Motor neuron (in vitro differentiated cells): ENCODE results near the gene TIE1. TPM values are rescaled to one million over a fixed set of nuclear protein-coding genes. Genes with fewer than 3 reads are reported as not detected.
A peak's percentile ranks its signal among the peaks of the same experiment; 100 is the strongest.

Experiments used
- ATAC-seq, 8 experiments: fragments of 200-7000 bp; cut with Tn5 transposase; replicated peaks in 6 of 8; 2 replicates each; pipeline ENCODE4 v1.8.0; 2021; ENCODE audit warnings: mild to moderate bottlenecking in 8 of 8, moderate library complexity in 8 of 8
- H3K27ac ChIP-seq, 2 donors: fragments of 250-450 bp; sonication (Bioruptor Pico); 2 replicates each; pipeline ENCODE4 v1.9.0; 2021; ENCODE audit warnings: antibody characterized with exemption in 2 of 2, mild to moderate bottlenecking in 2 of 2, moderate library complexity in 1 of 2
- H3K4me1 ChIP-seq, 2 donors: fragments of 250-450 bp; sonication (Bioruptor Pico); replicated peaks in 1 of 2; 2 replicates each; pipeline ENCODE4 v1.6.1; 2021; ENCODE audit warnings: antibody characterized with exemption in 2 of 2, mild to moderate bottlenecking in 2 of 2, moderate library complexity in 1 of 2
- H3K4me3 ChIP-seq, 5 donors: fragments of 250-450 bp; sonication (Bioruptor Pico); 2 replicates each; pipeline ENCODE4 v1.9.0; 2021; ENCODE audit warnings: antibody characterized with exemption in 5 of 5, mild to moderate bottlenecking in 5 of 5, moderate library complexity in 4 of 5
- WGBS, 10 experiments: fragments of 450-650 bp; shearing (Covaris generic); methylation state at CpG; one replicate each; pipeline ENCODE4 v1.0.0; 2022; 5-methylcytosine and 5-hydroxymethylcytosine counted together
- in situ Hi-C, 9 experiments: fragments of 400-800 bp; cut with MboI; loops; one replicate each; pipeline ENCODE4 v1.15.0; 2021; ENCODE audit warnings: low sequenced_read_pairs in 9 of 9, low pct_unique_long_range_greater_than_20kb in 2 of 9; ENCODE audit not compliant: unreplicated experiment in 9 of 9
- total RNA-seq, 8 experiments: library from RNA; unstranded; fragments of 300-600 nt; gene quantifications; 2 replicates each; pipeline versions ENCODE4 v1.2.3 to v1.2.4, GENCODE V29; 2022

The TIE1 gene
- total RNA-seq, 8 experiments from 2014 or later = 0.31 to 14.2 (median 0.88) TPM

DNA sequence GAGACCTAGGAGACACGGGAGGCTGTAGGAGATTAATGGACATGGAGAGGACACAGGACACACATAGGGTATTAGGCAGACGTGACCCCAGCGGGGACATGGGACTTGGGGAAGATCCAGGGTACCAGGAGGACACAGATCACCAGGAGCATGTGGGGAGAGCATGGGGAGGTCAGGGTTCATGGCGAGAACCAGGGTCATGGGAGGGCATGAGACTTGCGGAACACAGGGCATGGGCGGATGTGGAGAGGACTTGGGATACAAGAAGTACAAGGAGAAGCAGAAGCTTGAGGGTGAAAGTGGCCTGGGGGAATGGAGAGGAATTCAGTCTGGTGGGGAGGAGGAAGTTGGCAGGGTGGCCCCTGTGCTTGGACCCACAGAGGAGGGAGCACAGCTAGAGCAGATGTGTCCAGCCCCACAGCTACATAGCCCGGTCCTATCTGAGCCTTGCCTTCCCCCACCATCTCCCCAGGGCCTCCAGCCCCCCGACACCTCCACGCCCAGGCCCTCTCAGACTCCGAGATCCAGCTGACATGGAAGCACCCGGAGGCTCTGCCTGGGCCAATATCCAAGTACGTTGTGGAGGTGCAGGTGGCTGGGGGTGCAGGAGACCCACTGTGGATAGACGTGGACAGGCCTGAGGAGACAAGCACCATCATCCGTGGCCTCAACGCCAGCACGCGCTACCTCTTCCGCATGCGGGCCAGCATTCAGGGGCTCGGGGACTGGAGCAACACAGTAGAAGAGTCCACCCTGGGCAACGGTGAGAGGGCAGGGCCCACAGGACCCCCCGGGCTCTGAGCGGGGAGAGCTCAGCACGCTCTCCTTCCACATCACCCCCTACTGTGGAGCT is 12.1 kb downstream of the TIE1 start:
- no peak for ATAC-seq
- no peak overlapping the region for H3K27ac ChIP-seq
- in situ Hi-C loops = no loop called here
- no peaks in the 10 kb centered on the region for H3K4me1 ChIP-seq
- no peak overlapping the region for H3K4me3 ChIP-seq
- WGBS, 10 experiments = 57 to 98% (median 89%) methylated on average over 1 to 9 of the region's 24 CpGs; no CpG with 5 or more reads in 3 of the 10 experiments

DNA sequence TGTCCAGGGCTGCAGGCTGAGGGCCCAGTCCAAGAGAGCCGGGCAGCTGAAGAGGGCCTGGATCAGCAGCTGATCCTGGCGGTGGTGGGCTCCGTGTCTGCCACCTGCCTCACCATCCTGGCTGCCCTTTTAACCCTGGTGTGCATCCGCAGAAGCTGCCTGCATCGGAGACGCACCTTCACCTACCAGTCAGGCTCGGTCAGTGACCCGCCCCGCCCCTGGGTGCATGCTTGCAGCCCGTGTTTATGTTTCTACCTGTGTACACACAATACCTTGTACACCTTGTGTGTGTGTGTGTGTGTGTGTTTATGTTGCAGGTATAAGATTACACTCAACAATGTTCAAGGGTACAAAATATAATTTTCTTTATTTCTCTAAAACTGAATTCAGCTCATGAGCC is 13.0 kb downstream of the TIE1 start:
- WGBS, 10 experiments = 20 to 100% (median 90%) methylated on average over 1 to 10 of the region's 10 CpGs; no CpG with 5 or more reads in 4 of the 10 experiments
- no peak overlapping the region for H3K4me3 ChIP-seq
- H3K27ac ChIP-seq = no peak overlapping the region
- no peaks in the 10 kb centered on the region for H3K4me1 ChIP-seq
- in situ Hi-C loops = no loop called here
- ATAC-seq = no peak

DNA sequence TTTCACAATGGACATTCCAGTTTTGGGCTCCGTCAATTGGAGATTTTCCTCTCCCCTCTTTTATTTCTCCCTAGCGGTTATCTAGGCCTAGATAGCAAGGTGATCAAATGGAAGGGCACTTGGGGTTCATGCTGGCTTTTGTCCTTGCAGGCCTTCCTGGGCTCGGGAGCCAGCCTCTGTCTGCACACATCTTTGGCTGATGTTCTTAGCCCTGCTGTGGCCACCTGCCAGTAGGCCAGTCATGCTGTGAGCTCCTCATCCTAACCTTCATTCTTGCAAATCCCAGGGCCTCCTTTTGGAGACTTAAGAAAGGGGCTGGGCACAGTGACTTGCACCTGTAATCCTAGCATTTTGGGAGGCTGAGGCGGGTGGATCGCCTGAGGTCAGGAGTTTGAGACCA is 13.5 kb downstream of the TIE1 start:
- in situ Hi-C loops = no loop called here
- no peaks in the 10 kb centered on the region for H3K4me1 ChIP-seq
- no peak overlapping the region for H3K27ac ChIP-seq
- H3K4me3 ChIP-seq = no peak overlapping the region
- 38 to 100% (median 100%) methylated on average over 1 to 5 of the region's 5 CpGs; no CpG with 5 or more reads in 1 of the 10 experiments for WGBS, 10 experiments
- ATAC-seq = no peak

DNA sequence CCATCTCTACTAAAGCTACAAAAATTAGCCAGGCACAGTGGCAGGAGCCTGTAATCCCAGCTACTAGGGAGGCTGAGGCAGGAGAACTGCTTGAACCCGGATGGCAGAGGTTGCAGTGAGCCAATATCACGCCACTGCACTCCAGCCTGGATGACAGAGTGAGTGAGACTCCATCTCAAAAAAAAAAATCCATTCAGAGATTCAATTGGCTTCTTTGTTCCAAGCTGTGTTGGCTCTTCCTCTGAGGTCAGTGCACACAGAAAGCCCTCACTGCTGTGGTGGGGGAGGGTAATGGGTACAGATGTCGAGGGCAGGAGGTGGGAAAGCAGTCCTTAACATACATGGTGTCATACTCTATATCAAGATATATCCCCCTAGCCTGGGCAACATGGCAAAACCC is 14.7 kb downstream of the TIE1 start:
- 64 to 100% (median 83%) methylated on average over 1 to 3 of the region's 3 CpGs; no CpG with 5 or more reads in 5 of the 10 experiments for WGBS, 10 experiments
- Histone ChIP-seq H3K4me1 (no peaks in the 10 kb centered on the region), H3K4me3 (no peak overlapping the region), H3K27ac (no peak overlapping the region)
- in situ Hi-C loops = no loop called here
- ATAC-seq = no peak

DNA sequence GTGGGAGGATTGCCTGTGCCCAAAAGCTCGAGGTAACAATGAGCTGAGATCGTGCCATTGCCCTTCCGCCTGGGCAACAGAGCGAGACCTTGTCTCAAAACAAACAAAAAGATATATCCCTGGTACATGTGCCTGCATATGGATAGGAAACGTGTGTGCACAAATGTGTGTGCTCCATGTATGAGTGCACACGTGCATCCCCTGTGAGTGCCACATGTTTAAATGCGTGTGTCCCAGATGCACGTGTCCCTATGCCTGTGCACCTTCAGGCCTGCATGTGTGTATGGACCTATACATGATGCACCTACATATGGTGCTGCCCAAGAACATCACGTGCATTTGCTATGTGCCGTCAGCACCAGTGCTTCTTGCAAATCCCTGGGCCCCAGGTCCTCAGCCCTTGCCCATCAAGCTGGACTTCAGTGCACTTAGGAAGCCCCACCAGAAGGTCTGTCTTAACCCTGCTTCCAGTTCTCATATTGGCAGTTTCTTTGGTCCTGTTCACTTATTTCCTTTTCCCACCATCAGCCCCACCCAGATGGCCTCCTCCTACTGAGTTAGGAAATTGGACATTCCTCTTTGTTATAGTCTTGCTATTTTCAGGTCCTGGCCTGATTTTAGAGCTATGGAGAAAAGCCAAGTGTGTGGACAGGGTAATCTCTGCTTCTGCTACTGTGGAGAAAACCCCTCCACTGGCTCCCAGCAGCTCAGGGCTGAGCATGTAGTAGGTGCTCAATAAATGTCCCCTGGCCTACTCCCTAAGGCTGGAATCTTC is 15.4 kb downstream of the TIE1 start:
- Histone ChIP-seq H3K4me3 (no peak overlapping the region), H3K4me1 (no peaks in the 10 kb centered on the region), H3K27ac (no peak overlapping the region)
- ATAC-seq = no peak
- in situ Hi-C loops = no loop called here
- WGBS, 10 experiments = 84 to 100% (median 96%) methylated on average over 1 to 8 of the region's 10 CpGs; no CpG with 5 or more reads in 3 of the 10 experiments

DNA sequence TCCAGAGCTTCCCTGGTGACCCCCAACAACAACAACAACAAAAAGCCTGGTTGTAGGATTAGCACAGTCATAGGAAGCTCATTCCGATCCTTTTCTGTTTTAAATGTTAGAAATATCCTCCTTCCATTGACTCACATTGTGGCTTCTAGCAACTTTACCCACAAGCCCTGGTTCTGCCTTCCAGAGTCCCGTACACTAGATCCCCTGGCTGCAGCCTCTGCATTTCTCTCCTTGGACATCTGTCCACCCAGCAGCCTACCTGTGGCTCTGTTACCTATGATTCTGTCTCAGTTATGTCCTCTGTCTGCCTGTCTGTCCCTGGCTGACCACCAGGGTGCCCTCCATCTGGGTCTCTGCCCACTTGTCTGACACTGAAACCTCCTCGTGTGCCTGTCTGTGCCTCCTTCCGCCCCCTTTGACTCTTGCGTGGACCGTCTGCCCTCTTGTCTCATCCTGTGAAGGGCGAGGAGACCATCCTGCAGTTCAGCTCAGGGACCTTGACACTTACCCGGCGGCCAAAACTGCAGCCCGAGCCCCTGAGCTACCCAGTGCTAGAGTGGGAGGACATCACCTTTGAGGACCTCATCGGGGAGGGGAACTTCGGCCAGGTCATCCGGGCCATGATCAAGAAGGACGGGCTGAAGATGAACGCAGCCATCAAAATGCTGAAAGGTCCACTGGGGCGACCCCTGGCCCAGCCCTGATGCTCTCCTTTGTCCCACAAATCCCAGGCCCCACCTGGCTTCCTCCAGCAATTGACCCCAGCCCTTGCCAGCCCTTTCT is 16.1 kb downstream of the TIE1 start:
- WGBS, 10 experiments = 40 to 91% (median 79%) methylated on average over 1 to 16 of the region's 16 CpGs; no CpG with 5 or more reads in 1 of the 10 experiments
- no peak overlapping the region for H3K27ac ChIP-seq
- peak in 1 of 8 experiments; percentile 18 for ATAC-seq

DNA sequence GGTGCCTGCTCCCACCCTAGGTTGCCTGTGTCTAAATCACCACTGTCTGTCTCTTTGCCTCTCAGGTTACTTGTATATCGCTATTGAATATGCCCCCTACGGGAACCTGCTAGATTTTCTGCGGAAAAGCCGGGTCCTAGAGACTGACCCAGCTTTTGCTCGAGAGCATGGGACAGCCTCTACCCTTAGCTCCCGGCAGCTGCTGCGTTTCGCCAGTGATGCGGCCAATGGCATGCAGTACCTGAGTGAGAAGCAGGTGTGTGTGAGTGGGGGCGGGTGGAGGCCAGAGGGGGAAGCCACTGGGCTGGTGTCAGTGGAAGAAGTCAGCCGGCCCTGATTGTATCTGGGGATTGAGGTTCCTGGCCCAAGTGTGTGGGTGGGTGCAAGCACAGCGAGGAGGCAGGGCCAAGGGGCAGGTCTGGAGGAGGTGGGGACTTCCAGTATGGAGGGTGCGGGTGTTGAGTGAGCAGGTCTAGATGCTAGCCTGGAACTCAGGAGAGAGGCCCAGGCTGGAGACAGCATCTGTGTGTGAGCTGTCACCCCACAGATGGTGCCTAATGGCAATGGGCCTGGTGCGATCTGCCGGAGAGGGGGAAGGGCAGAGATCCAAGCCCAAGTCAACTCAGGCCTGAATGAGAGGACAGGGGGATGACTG is 17.2 kb downstream of the TIE1 start:
- no peak overlapping the region for H3K4me3 ChIP-seq
- no peaks in the 10 kb centered on the region for H3K4me1 ChIP-seq
- no peak overlapping the region for H3K27ac ChIP-seq
- ATAC-seq = peak in 5 of 8 experiments; percentile 28 to 81 (median 54)
- 40 to 100% (median 83%) methylated on average over 1 to 11 of the region's 15 CpGs; no CpG with 5 or more reads in 3 of the 10 experiments for WGBS, 10 experiments
- in situ Hi-C loops = no loop called here

More for the DNA sequence above, 16.1 kb downstream of the TIE1 start:
- no peaks in the 10 kb centered on the region for H3K4me1 ChIP-seq
- no peak overlapping the region for H3K4me3 ChIP-seq
- in situ Hi-C loops = no loop called here

DNA sequence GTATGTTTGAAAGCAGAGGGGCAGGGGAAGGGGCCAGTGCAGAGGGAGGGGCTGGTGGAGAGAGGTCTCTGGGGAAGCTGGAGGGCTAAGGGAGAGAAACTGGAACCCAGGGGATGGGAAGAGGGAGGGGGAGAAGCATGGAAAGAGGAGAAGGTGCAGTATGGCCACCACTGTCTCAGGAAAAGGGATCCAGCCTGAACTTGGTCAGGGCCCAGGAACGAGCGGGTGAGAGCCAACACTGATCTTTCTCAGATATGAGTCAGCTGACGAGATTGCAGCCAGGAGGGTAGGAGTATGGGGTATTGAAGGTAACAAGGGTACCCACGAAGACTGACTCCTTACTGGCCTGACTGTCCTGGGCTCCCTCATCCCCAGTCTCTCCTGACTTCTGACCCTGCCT is 18.0 kb downstream of the TIE1 start:
- WGBS, 10 experiments = 0 to 100% (median 87%) methylated on average over 1 to 3 of the region's 4 CpGs; no CpG with 5 or more reads in 7 of the 10 experiments
- no peak overlapping the region for H3K4me3 ChIP-seq
- H3K4me1 ChIP-seq = no peaks in the 10 kb centered on the region
- no peak overlapping the region for H3K27ac ChIP-seq
- ATAC-seq = no peak
- in situ Hi-C loops = no loop called here

DNA sequence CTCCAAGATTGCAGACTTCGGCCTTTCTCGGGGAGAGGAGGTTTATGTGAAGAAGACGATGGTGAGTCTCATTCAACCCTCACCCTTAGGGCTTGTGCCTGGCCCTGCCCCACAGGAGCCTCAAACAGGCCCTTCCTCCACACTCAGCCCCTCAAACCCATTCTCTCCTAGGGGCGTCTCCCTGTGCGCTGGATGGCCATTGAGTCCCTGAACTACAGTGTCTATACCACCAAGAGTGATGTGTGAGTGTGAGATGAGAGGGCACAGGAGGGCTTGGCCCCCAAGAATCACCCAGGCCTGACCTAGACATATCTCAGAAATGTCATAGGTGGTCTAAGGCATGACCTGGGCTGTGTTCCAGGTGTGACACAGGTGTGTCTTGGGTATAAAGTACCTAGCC is 18.5 kb downstream of the TIE1 start:
- no peak overlapping the region for H3K27ac ChIP-seq
- no peak overlapping the region for H3K4me3 ChIP-seq
- no peaks in the 10 kb centered on the region for H3K4me1 ChIP-seq
- 80 to 100% (median 100%) methylated on average over 1 to 4 of the region's 5 CpGs; no CpG with 5 or more reads in 5 of the 10 experiments for WGBS, 10 experiments
- in situ Hi-C loops = no loop called here
- no peak for ATAC-seq

DNA sequence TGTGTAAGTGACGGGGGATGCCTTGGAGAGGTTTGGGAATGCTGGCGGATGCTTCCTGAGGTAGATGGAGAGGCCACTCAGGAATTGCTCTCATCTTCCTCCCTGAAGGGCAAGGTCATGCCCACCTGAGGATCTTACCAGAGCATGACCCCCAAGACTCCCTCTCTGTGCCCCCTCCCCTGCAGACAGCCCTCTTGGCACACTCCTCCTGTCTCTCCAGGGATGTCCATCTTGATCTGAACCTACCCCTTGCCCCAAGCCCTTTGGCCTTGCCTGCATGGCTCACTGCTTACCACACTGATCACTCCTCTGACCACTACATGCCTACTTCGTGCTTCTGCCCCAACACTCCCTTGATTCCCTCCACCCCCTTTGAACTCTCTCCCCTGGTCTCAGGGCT is 19.0 kb downstream of the TIE1 start:
- WGBS, 10 experiments = 80 to 100% (median 100%) methylated on average over 1 to 3 of the region's 3 CpGs; no CpG with 5 or more reads in 4 of the 10 experiments
- no peak overlapping the region for H3K27ac ChIP-seq
- no peak overlapping the region for H3K4me3 ChIP-seq
- H3K4me1 ChIP-seq = no peaks in the 10 kb centered on the region
- ATAC-seq = no peak
- in situ Hi-C loops = no loop called here

DNA sequence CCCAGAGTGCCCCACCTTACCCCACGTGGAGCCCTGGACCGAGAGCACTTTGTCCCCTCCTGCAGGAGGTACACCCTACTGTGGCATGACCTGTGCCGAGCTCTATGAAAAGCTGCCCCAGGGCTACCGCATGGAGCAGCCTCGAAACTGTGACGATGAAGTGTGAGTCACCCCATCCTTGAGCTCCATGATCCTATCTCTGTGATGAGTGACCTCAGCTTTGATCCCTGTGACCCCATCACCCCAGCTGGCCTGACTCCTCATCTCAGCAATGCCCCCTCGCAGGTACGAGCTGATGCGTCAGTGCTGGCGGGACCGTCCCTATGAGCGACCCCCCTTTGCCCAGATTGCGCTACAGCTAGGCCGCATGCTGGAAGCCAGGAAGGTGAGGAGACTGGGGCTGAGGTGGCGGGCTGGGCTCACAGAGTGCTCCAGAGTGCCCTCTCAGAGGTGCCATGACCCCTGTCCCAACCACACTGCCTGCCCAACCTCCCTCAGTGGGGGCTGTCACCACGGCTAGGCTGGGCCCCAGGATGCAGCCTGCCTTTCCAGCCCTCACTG is 20.6 kb downstream of the TIE1 start:
- WGBS, 10 experiments = 49 to 100% (median 89%) methylated on average over 2 to 9 of the region's 16 CpGs; no CpG with 5 or more reads in 6 of the 10 experiments

DNA sequence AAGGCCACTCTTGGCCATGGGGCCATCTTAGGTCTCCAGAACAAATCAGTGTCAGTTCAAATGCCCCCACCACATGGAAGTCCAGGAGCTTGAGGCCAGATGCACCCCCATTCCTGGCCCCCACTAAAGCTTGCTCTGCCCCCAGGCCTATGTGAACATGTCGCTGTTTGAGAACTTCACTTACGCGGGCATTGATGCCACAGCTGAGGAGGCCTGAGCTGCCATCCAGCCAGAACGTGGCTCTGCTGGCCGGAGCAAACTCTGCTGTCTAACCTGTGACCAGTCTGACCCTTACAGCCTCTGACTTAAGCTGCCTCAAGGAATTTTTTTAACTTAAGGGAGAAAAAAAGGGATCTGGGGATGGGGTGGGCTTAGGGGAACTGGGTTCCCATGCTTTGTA is 21.7 kb downstream of the TIE1 start:
- WGBS, 10 experiments = 33 to 100% (median 90%) methylated on average over 2 to 4 of the region's 5 CpGs; no CpG with 5 or more reads in 5 of the 10 experiments
- ATAC-seq = no peak
- no peaks in the 10 kb centered on the region for H3K4me1 ChIP-seq
- H3K4me3 ChIP-seq = no peak overlapping the region
- no peak overlapping the region for H3K27ac ChIP-seq
- in situ Hi-C loops = no loop called here

More for the DNA sequence above, 20.6 kb downstream of the TIE1 start:
- H3K4me3 ChIP-seq = no peak overlapping the region
- no peak for ATAC-seq
- in situ Hi-C loops = no loop called here
- H3K27ac ChIP-seq = no peak overlapping the region
- H3K4me1 ChIP-seq = no peaks in the 10 kb centered on the region
